PFSK-1 (cell line): Measurements from ENCODE around the gene HS6ST3.

ENCODE experiments used
- FOXP2 ChIP-seq: optimal IDR thresholded peaks from 2 replicates; pipeline ENCODE3; 2011; ENCODE audit warnings: borderline replicate concordance, control low read depth, inconsistent platforms; ENCODE audit not compliant: insufficient read depth; ENCODE audit errors: extremely low read length, extremely low read depth
- POLR2AphosphoS5 ChIP-seq: IDR thresholded peaks from 2 replicates; pipeline ENCODE4 v1.6.1; 2012; ENCODE audit warnings: low read depth, mild to moderate bottlenecking, control low read depth, low read length, moderate library complexity
- REST ChIP-seq, 2 experiments: IDR thresholded peaks; 2 replicates each; pipeline versions ENCODE4 v1.6.1 to v1.8.0; 2011 to 2012; ENCODE audit warnings: low read depth in 2 of 2, low read length in 2 of 2, control low read depth in 1 of 2, inconsistent platforms in 1 of 2, mild to moderate bottlenecking in 1 of 2, moderate library complexity in 1 of 2; ENCODE audit not compliant: insufficient read depth in 1 of 2
- SIN3A ChIP-seq: IDR thresholded peaks from 2 replicates; pipeline ENCODE4 v1.6.1; 2012; ENCODE audit warnings: mild to moderate bottlenecking, low read length, moderate library complexity, borderline replicate concordance; ENCODE audit not compliant: insufficient read depth
- TAF1 ChIP-seq: IDR thresholded peaks from 2 replicates; pipeline ENCODE4 v1.6.1; 2012; ENCODE audit warnings: low read length, control low read depth, borderline replicate concordance; ENCODE audit not compliant: insufficient read depth

HS6ST3 gene

GRCh38 chr13:96581741-96582140 lies 491.8 kb downstream of the HS6ST3 start:
- TF ChIP-seq FOXP2 (no peak), TAF1 (no peak), SIN3A (no peak), REST (IDR thresholded peaks at IDR 0.05; ENCODE audit: insufficient read depth in 1 of 2, low read depth in 2 of 2, low read length in 2 of 2) (no peak)

GRCh38 chr13:96615252-96615651 lies 525.3 kb downstream of the HS6ST3 start:
- TF ChIP-seq SIN3A (no peak), POLR2AphosphoS5 (no peak), REST (IDR thresholded peaks at IDR 0.05; ENCODE audit: insufficient read depth in 1 of 2, low read depth in 2 of 2, low read length in 2 of 2) (no peak), TAF1 (no peak), FOXP2 (no peak)

- no peak for TF ChIP-seq SIN3A
- no peak for TF ChIP-seq TAF1
- no peak for TF ChIP-seq FOXP2
- no peak for TF ChIP-seq REST (IDR thresholded peaks at IDR 0.05; ENCODE audit: insufficient read depth in 1 of 2, low read depth in 2 of 2, low read length in 2 of 2)
- no peak for TF ChIP-seq POLR2AphosphoS5
Observed at GRCh38 chr13:96617528-96617927, 527.6 kb downstream of the HS6ST3 start.

- TF ChIP-seq REST (IDR thresholded peaks at IDR 0.05; ENCODE audit: insufficient read depth in 1 of 2, low read depth in 2 of 2, low read length in 2 of 2) = no peak
- no peak for TF ChIP-seq POLR2AphosphoS5
- no peak for TF ChIP-seq SIN3A
- no peak for TF ChIP-seq TAF1
- TF ChIP-seq FOXP2 = no peak
Observed at GRCh38 chr13:96621634-96622183, 531.8 kb downstream of the HS6ST3 start.

GRCh38 chr13:96629331-96629730 lies 539.4 kb downstream of the HS6ST3 start:
- TF ChIP-seq FOXP2 (no peak), REST (IDR thresholded peaks at IDR 0.05; ENCODE audit: insufficient read depth in 1 of 2, low read depth in 2 of 2, low read length in 2 of 2) (no peak), SIN3A (no peak), POLR2AphosphoS5 (no peak)
